ENCODE measurements around the gene TMEM164. TPM values are rescaled to one million over a fixed set of nuclear protein-coding genes. Genes with fewer than 3 reads are reported as not detected.
A peak's percentile ranks its signal among the peaks of the same experiment; 100 is the strongest.
"Not testable (repeated sequence)": the region's sequence is repeated elsewhere in the genome, so short reads cannot be mapped to it uniquely, and the experiment has no call there.

TMEM164 gene
- total RNA-seq = 23.9 TPM

GRCh38 chrX:110002300-110003166 lies at the start of gene TMEM164:
TMEM164 (plus strand) TSS chrX:110003114; CDS start chrX:110003775, 661 bp downstream.
- peak; percentile 87 for DNase-seq

DNA sequence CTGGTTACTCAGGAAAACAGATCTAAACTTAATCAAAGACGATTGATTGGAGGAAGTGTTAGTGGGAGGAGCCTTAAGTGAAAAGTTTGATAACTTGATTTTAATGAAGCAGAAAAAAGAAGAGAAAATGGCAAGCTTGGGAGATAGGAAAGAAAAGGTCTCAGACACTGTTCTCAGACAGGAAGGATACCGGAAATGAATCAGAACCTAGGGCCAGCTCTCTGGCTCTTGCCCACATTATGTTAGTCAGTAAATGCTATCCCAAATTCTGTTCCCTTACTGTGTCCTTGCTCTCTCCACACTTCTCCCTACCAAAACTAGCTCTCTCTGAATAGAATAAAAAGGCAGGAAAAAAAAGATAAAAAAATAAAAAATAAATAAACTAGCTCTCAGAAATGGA lies 48.6 kb upstream of the TMEM164 start:
- DNase-seq = no peak

DNA sequence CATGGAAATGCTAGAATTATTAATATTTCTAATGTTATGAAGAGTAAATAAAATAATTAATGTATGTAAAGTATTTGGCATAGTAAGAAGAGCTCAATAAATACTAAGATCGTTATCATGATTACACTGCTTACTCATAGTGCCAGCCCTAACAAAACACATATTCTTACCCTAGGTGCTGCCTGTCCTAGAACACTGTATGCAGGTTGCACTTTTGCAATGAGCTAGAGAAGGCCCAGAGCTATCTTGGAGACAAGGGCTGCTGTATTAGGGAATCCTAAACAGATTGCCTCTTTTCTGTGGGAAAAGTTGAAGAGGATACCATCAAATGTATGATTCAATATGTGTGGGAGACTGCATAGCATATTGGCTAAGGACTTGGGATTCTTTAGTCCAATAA lies 48.0 kb upstream of the TMEM164 start:
- no peak for DNase-seq

GRCh38 chrX:109958266-109958665 lies 44.6 kb upstream of the TMEM164 start:
- no peak for DNase-seq

DNA sequence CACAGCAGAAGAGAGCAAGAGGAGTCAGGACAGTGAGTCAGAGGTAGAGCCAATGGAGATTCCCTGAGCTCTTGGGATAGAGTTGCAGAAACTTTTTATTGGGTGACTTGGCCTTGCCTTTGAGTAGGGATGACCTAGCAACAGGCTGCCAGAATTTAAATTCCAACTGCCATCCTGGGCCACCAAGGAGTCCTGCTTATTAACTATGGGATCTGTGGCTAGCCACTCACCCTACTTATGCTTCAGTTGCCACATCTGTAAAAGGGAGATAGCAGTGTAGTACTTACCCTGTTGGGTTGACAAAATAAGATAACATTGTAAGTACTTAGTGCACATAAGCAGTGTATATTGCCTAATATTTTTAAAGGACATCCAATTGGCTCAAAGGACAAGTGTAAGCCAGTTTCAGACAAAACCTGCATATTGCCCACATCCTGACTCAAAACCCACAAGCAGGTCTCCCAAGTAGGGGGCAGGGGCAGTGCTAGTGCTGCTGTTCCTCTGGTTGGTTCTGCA lies 43.5 kb upstream of the TMEM164 start:
- no peak for DNase-seq

DNA sequence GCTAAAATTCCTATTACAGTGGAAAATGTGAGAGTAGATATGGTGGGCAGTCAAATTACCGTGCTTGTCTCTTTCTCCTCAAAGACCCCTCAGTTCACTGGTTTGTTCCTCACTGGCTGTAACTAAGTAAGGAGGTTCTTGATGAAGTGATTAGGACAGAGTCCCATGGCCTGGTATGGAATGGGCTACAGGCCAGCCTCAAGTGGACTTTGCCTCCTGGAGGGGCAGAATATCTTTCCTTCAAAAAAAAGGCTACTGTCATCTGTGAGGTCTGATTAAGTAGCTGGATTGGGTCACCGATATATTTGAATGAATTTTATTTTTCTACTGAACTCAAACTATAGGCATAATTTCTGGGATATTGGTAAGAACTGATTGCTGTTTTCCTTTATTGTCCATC lies 38.5 kb upstream of the TMEM164 start:
- DNase-seq = no peak

DNA sequence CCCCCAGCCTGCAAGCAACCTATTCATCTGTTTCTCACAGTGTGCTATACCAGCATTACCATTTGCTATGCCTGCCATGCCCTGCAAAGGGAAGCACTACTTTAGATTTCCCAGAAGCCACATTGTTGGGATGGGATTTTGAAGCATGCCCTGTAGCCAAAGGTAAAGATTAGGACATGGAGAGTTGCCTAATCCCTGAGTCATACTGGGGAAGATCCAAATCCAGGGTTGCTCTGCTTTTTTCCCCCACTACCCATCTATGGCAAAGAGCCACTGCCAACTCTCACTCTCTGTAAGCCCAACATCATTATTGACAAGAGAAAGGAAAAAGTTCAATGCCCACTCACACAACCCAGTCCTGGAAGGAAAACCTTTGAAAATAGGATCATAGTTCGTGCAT lies 36.7 kb upstream of the TMEM164 start:
- DNase-seq = no peak

DNA sequence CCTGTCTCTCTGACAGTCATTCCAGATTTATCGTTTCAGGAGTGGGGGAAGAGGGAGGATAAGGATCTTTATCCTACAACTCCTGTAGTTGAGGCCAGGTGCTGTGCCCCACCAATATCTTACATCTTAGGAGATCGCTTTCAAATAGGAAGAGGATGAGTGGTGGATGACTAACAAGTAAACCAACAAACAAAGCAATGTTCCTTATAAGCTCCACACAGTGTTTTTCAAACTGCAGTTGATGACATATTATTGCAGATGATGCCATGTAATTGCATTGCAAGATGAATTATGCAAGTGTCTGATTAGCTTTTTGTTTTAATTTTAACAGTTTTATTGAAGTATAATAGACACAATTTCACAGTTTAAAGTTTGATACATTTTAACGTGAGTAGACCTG lies 35.8 kb upstream of the TMEM164 start:
- no peak for DNase-seq

GRCh38 chrX:109970841-109971240 lies 32.1 kb upstream of the TMEM164 start:
- not testable (repeated sequence) for DNase-seq

DNA sequence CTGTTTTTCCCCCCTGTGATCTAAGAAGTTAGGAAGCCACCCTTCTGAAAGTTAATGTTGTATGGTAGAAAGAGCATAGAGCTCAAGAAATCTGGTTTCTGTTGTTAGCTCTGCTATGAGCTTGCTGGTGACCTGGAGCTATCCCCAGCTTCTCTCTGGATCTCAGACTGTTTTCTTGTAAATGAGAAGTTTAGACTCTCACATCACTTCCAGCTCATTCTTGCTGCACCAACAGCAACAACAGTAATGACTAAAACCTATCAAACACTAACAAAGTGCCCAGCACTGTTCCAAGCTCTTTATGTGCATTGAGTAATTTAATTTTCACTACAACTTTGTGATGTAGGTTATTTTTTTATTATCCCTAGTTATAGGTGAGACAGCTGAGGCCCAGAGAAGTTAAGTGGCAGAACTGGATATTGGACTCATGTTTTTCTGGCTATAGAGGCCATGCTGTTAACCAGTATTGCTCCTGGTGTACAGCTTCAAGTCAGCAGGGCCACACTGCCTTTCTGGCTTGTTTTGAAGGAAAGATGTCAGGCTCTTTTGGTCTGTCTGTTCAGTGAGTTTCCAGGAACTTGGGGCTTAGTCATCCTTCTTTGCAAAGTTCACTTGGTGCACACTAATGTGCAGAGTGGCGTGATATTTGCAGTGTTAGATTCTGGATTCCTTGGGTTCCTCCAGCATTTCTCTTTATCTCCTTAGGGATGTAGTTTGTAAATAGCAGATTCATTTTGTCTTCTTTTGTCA lies 27.8 kb upstream of the TMEM164 start:
- no peak for DNase-seq

DNA sequence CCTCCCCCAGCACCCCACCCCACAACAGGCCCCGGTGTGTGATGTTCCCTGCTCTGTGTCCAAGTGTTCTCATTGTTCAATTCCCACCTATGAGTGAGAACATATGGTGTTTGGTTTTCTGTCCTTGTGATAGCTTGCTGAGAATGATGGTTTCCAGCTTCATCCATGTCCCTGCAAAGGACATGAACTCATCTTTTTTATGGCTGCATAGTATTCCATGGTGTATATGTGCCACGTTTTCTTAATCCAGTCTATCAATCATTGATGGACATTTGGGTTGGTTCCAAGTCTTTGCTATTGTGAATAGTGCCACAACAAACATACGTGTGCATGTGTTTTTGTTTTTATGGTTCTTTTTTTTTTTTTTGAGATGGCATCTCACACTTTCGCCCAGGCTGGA lies 17.7 kb upstream of the TMEM164 start:
- not testable (repeated sequence) for DNase-seq

DNA sequence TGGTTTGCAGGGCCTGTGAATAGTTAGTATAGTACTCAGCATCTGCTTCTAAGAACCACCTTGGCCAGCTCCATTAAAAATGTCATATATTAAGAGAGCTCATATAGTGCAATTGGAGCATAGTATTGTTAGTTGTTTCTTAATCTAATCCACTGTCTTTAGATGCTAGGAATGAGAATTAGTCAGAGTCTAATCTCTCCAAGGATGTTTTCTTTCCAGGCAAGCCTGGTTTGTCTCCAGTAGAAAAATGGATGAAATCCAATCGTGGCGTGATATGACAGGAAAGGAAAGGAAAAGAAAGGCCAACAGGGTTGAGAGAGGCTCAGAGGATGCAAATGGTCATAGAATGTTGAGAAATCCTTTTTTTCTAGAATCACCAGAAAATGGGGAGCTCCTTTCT lies 15.0 kb upstream of the TMEM164 start:
- no peak for DNase-seq

GRCh38 chrX:109990582-109991276 lies 12.2 kb upstream of the TMEM164 start:
- DNase-seq = no peak

DNA sequence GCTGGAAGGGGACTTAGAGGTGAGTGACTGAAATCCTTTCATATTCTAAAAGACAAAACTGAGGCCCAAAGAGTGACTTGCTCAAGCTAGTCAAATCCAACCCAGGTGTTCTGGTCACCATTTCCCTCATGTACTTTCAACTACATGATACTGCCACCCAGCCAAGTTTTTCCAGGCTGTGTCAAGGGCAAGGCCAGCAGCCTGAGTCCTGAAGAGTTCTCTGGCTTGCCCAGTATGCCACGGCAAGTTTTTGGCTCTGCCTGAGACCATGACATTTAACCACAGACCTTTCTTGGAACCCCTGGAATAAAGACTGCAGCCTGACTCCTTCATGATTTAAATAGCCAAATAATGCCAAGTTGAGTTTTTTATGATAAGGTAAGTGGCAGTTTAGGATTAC lies 10.7 kb upstream of the TMEM164 start:
- DNase-seq = no peak

DNA sequence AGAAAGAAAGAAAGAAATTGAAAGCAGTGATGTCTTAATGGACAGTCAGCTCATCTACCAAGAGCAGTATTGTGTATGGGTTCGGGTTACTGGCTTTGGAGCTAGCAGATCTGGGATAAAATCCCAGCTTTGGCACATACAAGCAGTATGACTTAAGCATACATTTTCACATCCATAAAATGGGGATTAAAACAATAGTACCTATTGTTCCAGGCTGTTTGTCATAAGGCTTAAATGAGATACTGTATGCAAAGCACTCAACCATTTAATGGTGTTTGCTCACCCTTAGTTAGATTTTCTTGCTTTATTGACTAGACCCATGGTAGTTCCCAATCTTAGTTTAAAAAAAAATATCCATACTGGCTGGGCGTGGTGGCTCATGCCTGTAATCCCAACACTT lies 7.8 kb upstream of the TMEM164 start:
- DNase-seq = no peak

DNA sequence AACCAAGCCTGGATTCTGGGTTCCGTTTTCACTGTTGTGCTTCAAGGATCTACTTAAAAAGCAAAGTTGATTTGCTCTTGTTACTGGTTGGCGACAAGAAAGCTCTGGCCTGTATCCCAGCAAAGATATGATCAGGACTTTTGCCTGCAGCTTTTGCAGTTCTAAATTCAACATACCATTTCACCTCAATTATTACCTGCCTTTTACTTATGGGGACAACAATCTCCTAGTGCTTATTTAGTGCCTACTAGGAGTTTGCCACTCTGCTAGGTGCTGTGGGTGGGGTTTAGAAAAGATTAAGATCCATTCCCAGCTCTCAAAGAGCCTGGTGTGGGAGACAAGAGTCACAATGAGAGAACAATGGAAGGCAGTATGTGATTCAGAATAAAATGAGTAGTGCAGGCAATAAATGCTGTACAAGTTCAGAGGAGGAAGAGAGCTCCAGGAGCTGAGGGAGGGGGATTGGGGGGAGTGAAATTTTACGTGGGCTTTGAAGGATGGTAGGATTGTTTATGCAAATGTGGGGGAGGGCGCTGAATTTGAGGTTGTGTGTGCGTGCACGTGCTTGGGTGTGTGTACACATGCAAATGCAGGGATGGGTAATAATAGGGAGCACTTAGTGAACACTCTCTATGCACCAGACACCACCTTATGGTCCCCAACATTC lies 5.0 kb upstream of the TMEM164 start:
- DNase-seq = no peak

- DNase-seq = no peak
Measured at GRCh38 chrX:110000000-110000399, 2.9 kb upstream of the TMEM164 start.

DNA sequence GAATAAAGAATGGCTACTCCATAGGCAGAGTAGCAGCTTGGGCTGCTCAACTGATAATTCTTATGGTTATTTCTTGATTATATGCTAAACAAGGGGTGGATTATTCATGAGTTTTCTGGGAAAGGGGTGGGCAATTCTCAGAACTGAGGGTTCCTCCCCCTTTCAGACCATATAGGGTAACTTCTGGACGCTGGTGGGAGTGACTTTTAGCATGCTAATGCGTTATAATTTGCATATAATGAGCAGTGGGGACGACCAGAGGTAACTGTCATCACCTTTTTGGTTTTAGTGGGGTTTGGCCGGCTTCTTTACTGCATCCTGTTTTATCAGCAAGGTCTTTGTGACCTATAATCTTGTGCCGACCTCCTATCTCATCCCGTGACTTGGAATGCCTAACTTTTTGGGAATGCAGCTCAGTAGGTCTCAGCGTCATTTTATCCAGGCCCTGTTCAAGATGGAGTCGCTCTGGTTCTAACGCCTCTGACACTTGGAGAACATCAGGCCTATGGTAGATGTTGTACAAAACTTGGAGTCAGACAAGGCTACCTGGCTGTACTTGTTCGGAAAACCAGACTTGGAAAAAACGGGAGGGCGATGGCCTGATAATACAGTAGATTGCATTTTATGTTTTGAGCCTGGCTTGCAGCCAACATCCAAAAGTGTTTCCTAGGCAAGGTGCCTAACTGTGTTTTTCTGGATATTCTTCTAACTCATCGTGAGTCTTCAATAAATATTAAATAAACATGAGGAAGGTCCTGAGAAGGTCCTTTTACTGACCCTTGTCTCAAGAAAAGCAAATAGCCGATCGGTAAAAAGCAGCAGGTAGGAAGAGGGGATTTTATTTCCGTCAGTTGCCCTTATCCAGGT lies 1.8 kb upstream of the TMEM164 start:
- no peak for DNase-seq

DNA sequence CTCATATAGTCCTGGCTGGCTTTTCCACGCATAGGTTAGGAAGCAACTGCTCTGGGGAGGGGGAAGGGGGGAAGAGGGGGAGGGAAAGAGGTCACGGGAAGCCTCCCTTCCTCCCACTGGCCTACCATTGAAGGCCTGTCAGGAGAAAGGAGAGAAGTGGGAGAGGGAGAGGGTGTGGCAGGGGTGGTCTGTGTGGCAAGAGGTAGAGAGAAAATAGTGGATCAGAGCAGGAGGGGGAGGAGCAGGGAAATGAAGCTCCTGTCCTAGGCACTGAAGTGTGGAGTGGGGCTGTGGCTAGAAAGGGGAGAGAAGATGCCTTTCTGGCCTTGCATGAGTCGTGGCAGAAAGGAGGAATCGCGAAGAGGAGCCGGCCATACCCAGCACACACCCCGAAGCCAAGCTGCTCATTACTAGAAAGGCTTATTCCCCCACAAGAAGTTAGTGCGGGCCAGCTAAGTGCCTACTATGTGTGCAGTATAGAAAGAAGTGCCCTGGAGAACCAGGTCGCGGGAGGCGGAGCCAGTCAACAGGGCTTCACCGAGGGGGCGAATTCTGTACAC lies 1.1 kb upstream of the TMEM164 start:
- DNase-seq = no peak

All from tongue (tissue), 2 donors.